ENCODE measurements around the gene ZFYVE28. TPM values are rescaled to one million over a fixed set of nuclear protein-coding genes. Genes with fewer than 3 reads are reported as not detected.

The ZFYVE28 gene
- total RNA-seq, 1 experiment from 2014 or later = 1.5 TPM

- no peak for DNase-seq
- H3K9me3 ChIP-seq = no peaks in the 10 kb centered on the region
Observed at GRCh38 chr4:2449511-2450392, 31.3 kb upstream of the ZFYVE28 start.

GRCh38 chr4:2449051-2449450, 30.6 kb upstream of the ZFYVE28 start:
- no peak for DNase-seq
- Histone ChIP-seq H3K27me3 (no peaks in the 10 kb centered on the region), H3K4me3 (no peak overlapping the region), H3K36me3 (no peaks in the 10 kb centered on the region), H3K9me3 (no peaks in the 10 kb centered on the region)

More at GRCh38 chr4:2449511-2450392, 31.3 kb upstream of the ZFYVE28 start:
- H3K27me3 ChIP-seq = no peaks in the 10 kb centered on the region
- H3K4me3 ChIP-seq = no peak overlapping the region
- H3K36me3 ChIP-seq = no peaks in the 10 kb centered on the region

DNA sequence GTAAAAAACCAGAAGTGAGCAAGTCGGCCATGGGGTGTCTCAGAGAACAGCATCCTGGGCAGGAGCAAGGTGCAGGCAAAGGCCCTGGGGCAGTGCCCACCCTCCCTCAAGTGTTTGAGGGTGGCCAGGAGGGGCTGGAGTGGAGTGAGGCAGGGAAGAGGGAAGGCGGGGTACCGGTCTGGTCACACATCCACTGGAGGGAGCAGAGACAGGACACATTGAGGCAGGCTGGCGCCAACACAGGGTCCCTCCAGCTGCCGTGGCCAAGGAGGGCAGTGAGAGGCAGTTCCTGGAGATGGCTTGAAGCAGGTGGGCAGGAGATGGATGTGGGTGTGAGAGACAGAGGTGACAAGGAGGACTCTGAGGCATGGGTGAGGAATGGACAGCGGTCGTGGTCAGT, 30.1 kb upstream of the ZFYVE28 start:
- H3K36me3 ChIP-seq = no peaks in the 10 kb centered on the region
- H3K4me3 ChIP-seq = no peak overlapping the region
- H3K27me3 ChIP-seq = no peaks in the 10 kb centered on the region
- no peaks in the 10 kb centered on the region for H3K9me3 ChIP-seq
- DNase-seq = no peak

DNA sequence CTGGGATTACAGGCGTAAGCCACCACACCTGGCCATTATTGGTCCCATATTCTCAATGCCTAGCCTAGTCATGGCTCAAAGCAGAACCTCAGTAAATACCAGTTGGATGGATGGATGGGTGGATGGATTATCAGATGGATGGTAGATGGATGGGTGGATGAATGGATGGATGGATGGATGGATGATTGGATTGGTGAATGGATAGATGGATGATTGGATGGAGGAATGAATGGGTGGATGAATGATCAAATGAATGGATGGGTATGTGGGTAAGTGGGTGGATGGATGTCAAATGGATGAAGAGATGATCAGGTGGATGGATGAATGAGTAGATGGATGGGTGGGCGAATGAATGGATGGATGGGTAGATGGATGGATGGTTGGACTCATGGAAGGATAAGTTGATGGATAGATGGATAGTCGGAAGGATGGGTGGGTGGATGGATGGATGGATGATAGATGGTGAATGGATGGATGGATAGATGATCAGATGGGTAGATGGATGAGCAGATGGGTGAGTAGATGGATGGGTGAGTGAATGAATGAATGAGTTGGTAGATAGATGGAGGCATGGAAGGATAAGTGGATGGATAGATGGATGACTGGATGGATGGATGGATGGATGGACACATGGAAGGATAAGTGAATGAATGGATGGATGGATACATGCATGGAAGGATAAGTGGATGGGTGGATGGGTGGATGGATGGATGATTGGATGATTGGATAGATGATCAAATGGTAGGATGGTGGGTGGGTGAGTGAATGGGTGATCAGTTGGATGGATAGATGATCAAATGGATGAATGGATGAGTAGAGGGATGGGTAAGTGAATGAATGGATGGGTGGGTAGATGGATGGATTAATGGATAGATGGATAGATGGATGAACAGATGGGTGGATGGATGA, 28.5 kb upstream of the ZFYVE28 start:
- Histone ChIP-seq H3K9me3 (no peaks in the 10 kb centered on the region), H3K4me3 (no peak overlapping the region), H3K27me3 (no peaks in the 10 kb centered on the region), H3K36me3 (no peaks in the 10 kb centered on the region)
- DNase-seq = no peak

DNA sequence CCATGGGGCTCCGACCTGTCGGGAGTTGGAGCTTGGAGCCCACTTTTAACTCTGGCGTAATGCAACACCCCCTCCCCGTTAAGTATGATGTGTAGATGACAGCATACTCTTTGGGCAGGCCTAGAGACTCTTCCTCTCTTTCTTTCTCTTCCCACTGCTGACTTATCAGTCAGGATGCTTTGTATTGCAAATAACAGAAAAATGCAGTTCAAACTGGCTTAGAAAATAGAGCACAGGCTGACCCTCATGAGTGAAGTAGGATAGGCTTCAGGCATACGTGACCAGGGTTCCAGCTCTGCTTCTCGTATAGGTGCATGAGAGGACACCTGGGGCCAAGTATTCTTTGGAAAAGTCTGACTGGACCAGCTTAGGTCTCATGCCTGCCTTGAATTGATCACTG, 27.1 kb upstream of the ZFYVE28 start:
- DNase-seq = no peak
- H3K4me3 ChIP-seq = no peak overlapping the region
- H3K36me3 ChIP-seq = no peaks in the 10 kb centered on the region
- H3K9me3 ChIP-seq = no peaks in the 10 kb centered on the region
- H3K27me3 ChIP-seq = no peaks in the 10 kb centered on the region

DNA sequence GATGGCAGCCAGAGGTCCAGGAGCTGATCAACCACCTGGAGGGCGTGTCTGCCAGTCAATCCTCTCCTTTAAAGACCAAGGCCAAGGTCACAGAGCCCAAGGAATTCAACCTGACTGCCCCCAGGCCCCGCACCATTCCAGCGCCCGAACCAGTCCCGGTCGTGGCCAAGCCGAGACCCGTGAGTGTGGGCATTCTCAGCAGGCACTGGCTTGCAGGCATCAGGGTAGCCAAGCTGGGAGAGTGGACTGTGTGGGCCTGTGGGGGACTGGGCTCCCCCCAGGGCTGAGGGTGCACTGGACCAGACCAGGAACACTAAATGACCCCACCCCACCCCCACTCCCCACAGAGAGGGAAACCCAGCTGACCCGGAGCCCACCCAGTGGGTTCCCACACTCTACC, 26.7 kb upstream of the ZFYVE28 start:
- no peak for DNase-seq
- no peak overlapping the region for H3K4me3 ChIP-seq
- no peaks in the 10 kb centered on the region for H3K27me3 ChIP-seq
- no peaks in the 10 kb centered on the region for H3K9me3 ChIP-seq
- no peaks in the 10 kb centered on the region for H3K36me3 ChIP-seq

- no peak overlapping the region for H3K4me3 ChIP-seq
- no peaks in the 10 kb centered on the region for H3K36me3 ChIP-seq
- H3K9me3 ChIP-seq = no peaks in the 10 kb centered on the region
- no peak for DNase-seq
- no peaks in the 10 kb centered on the region for H3K27me3 ChIP-seq
Observed at GRCh38 chr4:2443956-2444740, 25.7 kb upstream of the ZFYVE28 start.

DNA sequence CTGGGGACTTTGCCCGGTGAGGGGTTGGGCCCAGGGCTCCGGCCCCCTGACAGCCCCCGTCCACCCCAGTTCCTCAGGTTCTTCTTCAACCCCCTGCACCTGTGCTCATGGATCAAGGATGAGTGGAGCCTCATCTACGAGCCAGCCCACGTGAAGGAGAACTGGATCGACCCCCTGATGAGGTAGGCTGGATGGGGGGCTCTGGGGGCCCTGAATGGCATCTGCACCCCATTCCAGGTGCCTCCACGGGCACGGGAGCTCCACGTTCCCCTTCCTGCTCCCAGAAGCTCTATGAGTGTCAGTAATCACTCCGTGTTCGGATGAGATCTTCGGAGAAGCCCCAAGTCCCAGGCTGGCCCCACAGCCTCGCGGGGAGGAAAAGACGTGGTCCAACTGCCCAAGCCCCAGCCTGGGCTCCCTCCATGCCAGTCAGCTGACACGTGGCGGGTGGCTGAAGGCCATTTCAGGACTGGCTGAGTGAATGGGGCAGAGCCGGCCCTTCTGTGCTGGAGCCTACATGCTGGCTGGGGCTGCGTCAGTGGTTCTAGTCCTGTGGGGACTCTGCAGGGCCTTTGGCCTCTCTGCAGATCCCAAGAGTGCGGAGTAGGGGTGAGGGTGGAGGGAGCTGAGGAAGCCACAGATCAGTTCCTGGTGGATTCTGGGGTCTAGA, 24.8 kb upstream of the ZFYVE28 start:
- Histone ChIP-seq H3K4me3 (no peak overlapping the region), H3K27me3 (no peaks in the 10 kb centered on the region), H3K9me3 (no peaks in the 10 kb centered on the region), H3K36me3 (no peaks in the 10 kb centered on the region)
- no peak for DNase-seq

GRCh38 chr4:2442175-2442993, 23.9 kb upstream of the ZFYVE28 start:
- DNase-seq = no peak
- no peaks in the 10 kb centered on the region for H3K9me3 ChIP-seq

DNA sequence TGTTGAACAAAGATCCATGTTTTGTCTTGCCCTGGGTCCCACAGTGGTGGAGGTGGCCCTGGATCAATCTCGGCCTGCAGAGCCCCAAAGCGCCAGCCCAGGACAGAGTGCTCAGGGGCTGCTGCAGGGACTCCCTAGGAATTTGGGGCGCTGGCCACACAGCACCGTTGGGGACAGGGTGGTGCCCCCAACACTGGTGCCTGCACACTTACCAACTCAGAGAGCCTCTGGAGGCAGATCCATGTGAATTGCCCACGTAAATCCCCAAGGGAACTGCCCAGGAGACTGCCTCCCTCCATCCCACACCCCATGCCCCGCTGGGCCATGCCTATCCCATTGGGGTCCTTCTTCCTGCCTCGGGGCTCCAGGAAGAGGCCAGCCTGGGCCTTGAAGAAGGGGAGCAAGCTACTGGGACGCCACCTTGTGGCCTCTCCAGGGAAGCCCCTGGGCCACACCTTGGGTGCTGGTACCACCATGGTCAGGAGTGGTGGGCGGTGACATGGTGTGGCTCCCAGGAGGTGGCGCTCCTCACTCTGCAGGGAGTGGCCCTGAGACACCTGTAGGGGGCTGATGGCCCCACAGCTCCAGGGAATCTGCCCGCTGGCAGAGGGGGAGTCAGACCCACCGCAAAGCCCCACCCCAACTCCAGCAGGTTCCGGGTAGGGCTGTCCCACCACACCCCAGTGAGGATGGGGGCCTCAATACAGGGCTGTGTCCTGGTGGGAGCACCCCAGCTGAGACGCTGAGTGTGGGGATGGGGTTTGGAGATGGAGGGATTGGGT, 23.1 kb upstream of the ZFYVE28 start:
- DNase-seq = peak; percentile 54

More at GRCh38 chr4:2442175-2442993, 23.9 kb upstream of the ZFYVE28 start:
- H3K27me3 ChIP-seq = no peaks in the 10 kb centered on the region
- no peaks in the 10 kb centered on the region for H3K36me3 ChIP-seq
- H3K4me3 ChIP-seq = no peak overlapping the region

GRCh38 chr4:2438822-2439718, 20.6 kb upstream of the ZFYVE28 start:
- Histone ChIP-seq H3K36me3 (no peaks in the 10 kb centered on the region), H3K4me3 (no peak overlapping the region), H3K9me3 (no peaks in the 10 kb centered on the region), H3K27me3 (no peaks in the 10 kb centered on the region)
- no peak for DNase-seq

More for the DNA sequence above, 23.1 kb upstream of the ZFYVE28 start:
- no peaks in the 10 kb centered on the region for H3K27me3 ChIP-seq
- H3K9me3 ChIP-seq = no peaks in the 10 kb centered on the region
- H3K4me3 ChIP-seq = no peak overlapping the region
- H3K36me3 ChIP-seq = no peaks in the 10 kb centered on the region

DNA sequence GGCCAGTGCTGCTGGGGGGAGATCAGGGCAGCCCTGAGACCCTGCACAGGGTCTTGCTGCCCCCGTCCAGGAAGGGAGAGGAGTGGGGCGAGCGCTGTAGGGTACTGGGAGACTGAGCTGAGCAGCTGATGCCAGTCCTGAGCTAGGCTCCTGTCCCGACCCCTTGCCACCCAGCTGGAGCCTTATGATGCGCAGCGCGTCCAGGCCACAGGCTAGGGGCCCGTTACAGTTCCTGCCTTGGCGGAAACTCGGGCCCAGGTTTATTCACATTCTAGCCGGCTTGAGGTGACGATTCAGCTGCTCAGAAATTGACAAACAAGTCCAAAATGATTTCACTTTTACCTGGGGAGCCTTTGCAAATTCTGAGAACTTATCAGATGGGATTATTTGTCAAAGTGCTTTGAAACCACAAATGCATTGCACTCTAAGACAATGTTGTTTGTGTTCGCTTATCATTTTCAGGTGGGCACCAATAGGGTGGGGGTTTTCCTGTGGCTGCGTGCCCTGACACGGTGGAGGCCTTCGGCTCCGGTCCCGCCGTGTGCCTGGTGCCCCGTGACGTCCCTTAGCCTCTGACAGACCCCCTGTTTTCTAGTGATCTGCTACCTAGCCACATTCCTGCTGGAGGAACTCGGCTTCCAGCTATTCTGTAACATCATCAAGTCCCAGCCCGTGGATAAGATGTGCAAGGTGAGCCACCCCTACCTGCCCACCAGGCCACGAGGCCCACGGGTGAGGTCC, 19.2 kb upstream of the ZFYVE28 start:
- Histone ChIP-seq H3K36me3 (no peaks in the 10 kb centered on the region), H3K4me3 (no peak overlapping the region), H3K27me3 (no peaks in the 10 kb centered on the region), H3K9me3 (no peaks in the 10 kb centered on the region)
- no peak for DNase-seq

DNA sequence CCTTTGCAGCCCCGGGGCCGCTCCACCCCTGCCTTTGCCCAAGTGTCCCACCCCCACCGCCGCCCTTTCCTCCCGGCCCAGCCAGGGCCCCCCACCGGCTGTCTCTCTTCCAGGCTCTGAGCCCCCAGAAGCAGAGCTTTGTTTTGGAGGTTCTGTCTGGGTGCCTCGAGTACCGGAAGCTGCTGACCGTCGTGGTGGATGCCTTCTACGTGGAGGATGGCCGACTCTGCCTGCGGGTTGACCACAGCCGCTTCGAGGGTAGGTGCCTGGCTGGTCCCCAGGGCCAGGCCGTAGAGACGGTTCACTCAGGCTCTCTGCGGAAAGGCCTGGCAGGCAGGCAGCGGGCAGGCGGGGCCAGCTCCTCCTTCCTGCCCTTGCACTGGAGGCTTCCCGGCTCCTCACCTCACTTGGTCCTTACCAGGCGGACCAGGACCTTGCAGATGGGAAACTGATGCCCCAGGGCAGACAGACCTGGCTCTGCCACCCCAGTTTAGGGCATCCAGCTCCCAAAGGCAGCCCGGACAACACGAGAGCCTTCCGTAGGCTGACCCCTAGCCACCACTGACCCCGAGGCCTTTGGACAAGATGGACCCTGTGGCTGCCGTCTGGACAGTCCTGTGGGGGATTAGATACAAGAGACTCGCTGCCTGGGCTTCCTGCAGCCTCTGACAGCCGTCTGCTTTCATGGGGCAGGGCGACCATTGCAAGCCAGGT, 18.5 kb upstream of the ZFYVE28 start:
- Histone ChIP-seq H3K36me3 (no peaks in the 10 kb centered on the region), H3K27me3 (no peaks in the 10 kb centered on the region), H3K9me3 (no peaks in the 10 kb centered on the region), H3K4me3 (no peak overlapping the region)
- no peak for DNase-seq
